AG09309 (cell line): Measurements from ENCODE around the gene ERFL.
A peak's percentile ranks its signal among the peaks of the same experiment; 100 is the strongest.

Source experiments
- DNase-seq: peaks from one replicate; pipeline ENCODE4 v3.0.0-alpha.2; 2010; ENCODE audit warnings: low read depth
- H3K4me3 ChIP-seq: 2 replicates; pipeline ENCODE4 v1.5.1; 2011; ENCODE audit warnings: mild to moderate bottlenecking, low read depth, low read length, moderate library complexity; ENCODE audit not compliant: control insufficient read depth
- TF ChIP-seq, protein P1 (sequence below): IDR thresholded peaks from 2 replicates; pipeline ENCODE4 v1.5.1; 2011; ENCODE audit warnings: mild to moderate bottlenecking, low read depth, low read length, inconsistent platforms; ENCODE audit not compliant: insufficient read depth, control insufficient read depth; ENCODE audit errors: missing control alignments

The ERFL gene

GRCh38 chr19:41889896-41890295 is 38.4 kb downstream of the ERFL start:
- TF ChIP-seq, protein P1, sequence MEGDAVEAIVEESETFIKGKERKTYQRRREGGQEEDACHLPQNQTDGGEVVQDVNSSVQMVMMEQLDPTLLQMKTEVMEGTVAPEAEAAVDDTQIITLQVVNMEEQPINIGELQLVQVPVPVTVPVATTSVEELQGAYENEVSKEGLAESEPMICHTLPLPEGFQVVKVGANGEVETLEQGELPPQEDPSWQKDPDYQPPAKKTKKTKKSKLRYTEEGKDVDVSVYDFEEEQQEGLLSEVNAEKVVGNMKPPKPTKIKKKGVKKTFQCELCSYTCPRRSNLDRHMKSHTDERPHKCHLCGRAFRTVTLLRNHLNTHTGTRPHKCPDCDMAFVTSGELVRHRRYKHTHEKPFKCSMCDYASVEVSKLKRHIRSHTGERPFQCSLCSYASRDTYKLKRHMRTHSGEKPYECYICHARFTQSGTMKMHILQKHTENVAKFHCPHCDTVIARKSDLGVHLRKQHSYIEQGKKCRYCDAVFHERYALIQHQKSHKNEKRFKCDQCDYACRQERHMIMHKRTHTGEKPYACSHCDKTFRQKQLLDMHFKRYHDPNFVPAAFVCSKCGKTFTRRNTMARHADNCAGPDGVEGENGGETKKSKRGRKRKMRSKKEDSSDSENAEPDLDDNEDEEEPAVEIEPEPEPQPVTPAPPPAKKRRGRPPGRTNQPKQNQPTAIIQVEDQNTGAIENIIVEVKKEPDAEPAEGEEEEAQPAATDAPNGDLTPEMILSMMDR: no peak
- H3K4me3 ChIP-seq: no peak overlapping the region
- no peak for DNase-seq

GRCh38 chr19:41888926-41889325 is 39.3 kb downstream of the ERFL start:
- DNase-seq: no peak
- TF ChIP-seq, protein P1: no peak

GRCh38 chr19:41887711-41888382 is 40.4 kb downstream of the ERFL start:
- DNase-seq: no peak
- TF ChIP-seq, protein P1: no peak
- no peak overlapping the region for H3K4me3 ChIP-seq

More at GRCh38 chr19:41888926-41889325, 39.3 kb downstream of the ERFL start:
- H3K4me3 ChIP-seq: no peak overlapping the region

- DNase-seq: no peak
- TF ChIP-seq, protein P1: no peak
- no peak overlapping the region for H3K4me3 ChIP-seq
Measured at GRCh38 chr19:41886761-41887710, 41.2 kb downstream of the ERFL start.

DNA sequence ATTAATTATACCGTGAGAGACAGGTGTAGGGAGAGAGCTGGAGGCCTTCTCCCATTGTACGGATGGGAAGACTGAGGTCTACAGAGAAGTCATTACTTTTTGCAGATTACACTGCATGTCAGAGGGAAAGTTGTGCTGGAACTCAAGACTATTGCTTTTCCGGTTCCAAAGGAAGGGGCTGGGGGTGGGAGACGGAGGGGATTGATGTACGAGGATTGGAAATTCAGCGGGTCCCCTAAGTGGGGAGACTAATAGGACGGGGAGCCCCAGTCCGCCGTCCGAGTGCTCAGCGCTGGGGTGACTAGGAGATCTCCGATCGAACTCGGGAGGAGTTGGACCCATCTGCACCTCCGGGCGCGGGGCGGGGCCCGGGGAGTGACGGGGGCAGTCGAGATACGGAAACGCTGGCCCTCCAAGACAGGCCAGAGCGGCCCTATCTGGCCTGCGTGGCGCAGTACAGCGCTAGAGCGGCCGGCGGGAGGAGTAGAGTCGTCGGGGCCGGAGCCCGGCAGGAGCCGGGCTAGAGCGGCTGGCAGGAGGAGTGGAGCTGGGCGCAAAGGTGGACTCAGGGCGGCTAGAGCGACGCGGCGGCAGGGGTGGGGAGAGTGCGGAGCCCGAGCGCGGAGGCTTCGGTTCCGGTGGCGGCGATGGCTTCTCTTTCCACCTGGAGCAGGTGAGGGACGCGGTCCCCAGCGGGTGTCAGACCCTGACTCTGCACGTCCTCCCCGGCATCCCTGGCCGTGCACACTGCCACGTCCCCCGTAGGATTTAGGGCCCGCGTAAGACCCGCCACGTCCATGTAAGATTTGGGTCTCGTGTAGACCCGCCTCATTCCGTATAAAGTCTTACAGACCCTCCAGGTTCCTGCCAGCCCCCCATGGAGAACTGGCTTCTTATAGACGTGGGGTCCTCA is 44.2 kb downstream of the ERFL start:
- TF ChIP-seq, protein P1: no peak

GRCh38 chr19:41883463-41883820 is 44.8 kb downstream of the ERFL start:
- TF ChIP-seq, protein P1: no peak
- no peak for DNase-seq
- H3K4me3 ChIP-seq: peak overlapping the region; percentile 90

More for the DNA sequence above, 44.2 kb downstream of the ERFL start:
- DNase-seq: peak; percentile 88
- H3K4me3 ChIP-seq: peak overlapping the region; percentile 90
